Body of pancreas (tissue), 4 donors: ENCODE measurements around the gene SLC35A1. TPM values are rescaled to one million over a fixed set of nuclear protein-coding genes. Genes with fewer than 3 reads are reported as not detected.

Source experiments
- ATAC-seq: fragments of 150-250 bp; one replicate; pipeline ENCODE4 v1.9.1; 2016
- DNase-seq, 4 donors: peaks; one replicate each; pipeline ENCODE4 v3.0.0-alpha.2; 2019
- H3K27ac ChIP-seq, 4 donors: fragments of 200-600 bp; sonication (generic); 1 replicate in 3 of 4; 2 replicates in 1 of 4; pipeline versions ENCODE4 v1.5.1 to v1.6.1; 2016 to 2019; ENCODE audit warnings: mild to moderate bottlenecking in 1 of 4, mixed read lengths in 1 of 4, moderate library complexity in 1 of 4
- H3K27me3 ChIP-seq, 2 donors: fragments of 200-600 bp; sonication (generic); one replicate each; pipeline ENCODE4 v1.6.0; 2016; ENCODE audit warnings: mild to moderate bottlenecking in 1 of 2
- H3K36me3 ChIP-seq, 2 donors: fragments of 200-600 bp; sonication (generic); replicated peaks in 1 of 2; 2 replicates each; pipeline ENCODE4 v1.5.1; 2016; ENCODE audit warnings: low read depth in 2 of 2; ENCODE audit not compliant: insufficient read depth in 1 of 2
- H3K4me1 ChIP-seq: fragments of 200-600 bp; sonication (generic); one replicate; pipeline ENCODE4 v1.6.0; 2016
- H3K4me3 ChIP-seq, 2 donors: fragments of 200-600 bp; sonication (generic); 1 replicate in 1 of 2; 2 replicates in 1 of 2; pipeline ENCODE4 v1.5.1; 2016 to 2019
- H3K9me3 ChIP-seq, 3 donors: fragments of 200-600 bp; sonication (generic); 1 replicate in 2 of 3; 2 replicates in 1 of 3; pipeline ENCODE4 v1.5.1; 2016
- POLR2A ChIP-seq, 3 donors: fragments of 450-650 bp; IDR thresholded peaks; one replicate each; pipeline ENCODE4 v1.6.1; 2016; ENCODE audit warnings: antibody characterized with exemption in 3 of 3, mild to moderate bottlenecking in 2 of 3
- WGBS, 2 donors: methylation state at CpG; one replicate each; pipeline ENCODE4 v1.1.5; 2017; 5-methylcytosine and 5-hydroxymethylcytosine counted together
- intact Hi-C: fragments of 100-400 bp; cut with DNase I; formaldehyde crosslinking; loops from one replicate; pipeline ENCODE4 v1.15.1; 2023
- total RNA-seq, 2 donors: library from RNA; depleted of rRNA; stranded (reverse); fragments of >200 nt; gene quantifications; one replicate each; pipeline ENCODE4 v1.1.0, GENCODE V29; 2016
- TF ChIP-seq, protein P1 (sequence below), 7 experiments: fragments of 450-650 bp in 4 of 7; fragments of 200-600 bp in 3 of 7; sonication (generic) in 3 of 7; IDR thresholded peaks; one replicate each; pipeline ENCODE4 v1.5.1; 2016 to 2019; ENCODE audit warnings: antibody characterized with exemption in 7 of 7

Gene SLC35A1
- total RNA-seq, result 10 to 100 TPM in 1 of 2 donors, 1 to 10 TPM in 1; 6.9 to 16.1 TPM

GRCh38 chr6:87472525-87473418 is at the start of gene SLC35A1:
Gene SLC35A1 (plus strand): TSS chr6:87472974. CDS start chr6:87473004, 30 bp downstream.
- peak; percentile 65 to 88 (median 84) for TF ChIP-seq POLR2A (IDR thresholded peaks at IDR 0.05)
- TF ChIP-seq, protein P1, sequence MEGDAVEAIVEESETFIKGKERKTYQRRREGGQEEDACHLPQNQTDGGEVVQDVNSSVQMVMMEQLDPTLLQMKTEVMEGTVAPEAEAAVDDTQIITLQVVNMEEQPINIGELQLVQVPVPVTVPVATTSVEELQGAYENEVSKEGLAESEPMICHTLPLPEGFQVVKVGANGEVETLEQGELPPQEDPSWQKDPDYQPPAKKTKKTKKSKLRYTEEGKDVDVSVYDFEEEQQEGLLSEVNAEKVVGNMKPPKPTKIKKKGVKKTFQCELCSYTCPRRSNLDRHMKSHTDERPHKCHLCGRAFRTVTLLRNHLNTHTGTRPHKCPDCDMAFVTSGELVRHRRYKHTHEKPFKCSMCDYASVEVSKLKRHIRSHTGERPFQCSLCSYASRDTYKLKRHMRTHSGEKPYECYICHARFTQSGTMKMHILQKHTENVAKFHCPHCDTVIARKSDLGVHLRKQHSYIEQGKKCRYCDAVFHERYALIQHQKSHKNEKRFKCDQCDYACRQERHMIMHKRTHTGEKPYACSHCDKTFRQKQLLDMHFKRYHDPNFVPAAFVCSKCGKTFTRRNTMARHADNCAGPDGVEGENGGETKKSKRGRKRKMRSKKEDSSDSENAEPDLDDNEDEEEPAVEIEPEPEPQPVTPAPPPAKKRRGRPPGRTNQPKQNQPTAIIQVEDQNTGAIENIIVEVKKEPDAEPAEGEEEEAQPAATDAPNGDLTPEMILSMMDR (IDR thresholded peaks at IDR 0.05), result peak in 6 of 7 experiments; percentile 20 to 41 (median 36)
- WGBS, 2 donors, result 0 to 1% methylated on average over 10 to 60 of the region's 70 CpGs
- Histone ChIP-seq H3K4me1 (peaks cover 10% of the 10 kb centered on the region), H3K27ac (peak within 1 kb of the TSS; percentile 89 to 97 (median 93)), H3K9me3 (no peaks in the 10 kb centered on the region), H3K36me3 (no peaks in the 10 kb centered on the region), H3K27me3 (no peaks in the 10 kb centered on the region), H3K4me3 (peak within 1 kb of the TSS; percentile 53 to 87)
- intact Hi-C loops, result no loop called here
- peak; percentile 94 for ATAC-seq
- DNase-seq, result peak; percentile 78 to 85 (median 82)

DNA sequence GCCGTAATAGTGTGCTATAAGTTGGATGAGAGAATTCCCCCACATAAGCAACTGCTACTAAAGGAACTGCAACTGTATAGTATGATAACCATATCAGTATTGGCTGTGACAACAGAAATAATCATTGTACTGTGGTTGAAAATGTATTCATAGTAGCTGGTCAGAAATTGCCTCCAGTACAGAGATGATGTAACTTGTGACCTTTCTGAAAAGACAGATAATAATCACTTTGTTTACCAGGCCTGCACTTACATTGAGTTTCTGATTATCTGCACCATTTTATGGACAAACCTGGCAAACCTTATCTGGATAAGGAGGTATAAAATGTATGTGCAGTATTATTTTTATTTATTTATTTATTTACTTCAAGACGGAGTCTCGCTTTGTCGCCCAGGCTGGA is 46.0 kb upstream of the SLC35A1 start:
- Histone ChIP-seq H3K27me3 (no peaks in the 10 kb centered on the region), H3K4me3 (no peak overlapping the region), H3K4me1 (no peaks in the 10 kb centered on the region), H3K27ac (no peak overlapping the region), H3K36me3 (no peaks in the 10 kb centered on the region), H3K9me3 (no peaks in the 10 kb centered on the region)
- ATAC-seq (no peak), DNase-seq (no peak)
- WGBS, 2 donors, result 92% methylated on average over 4 of the region's 4 CpGs
- intact Hi-C loops, result no loop called here
- TF ChIP-seq, protein P1 (IDR thresholded peaks at IDR 0.05), result no peak
- no peak for TF ChIP-seq POLR2A (IDR thresholded peaks at IDR 0.05)

- Histone ChIP-seq H3K4me3 (no peak overlapping the region), H3K9me3 (no peaks in the 10 kb centered on the region), H3K27ac (no peak overlapping the region), H3K4me1 (no peaks in the 10 kb centered on the region), H3K36me3 (no peaks in the 10 kb centered on the region), H3K27me3 (no peaks in the 10 kb centered on the region)
- no peak for ATAC-seq
- no peak for TF ChIP-seq POLR2A (IDR thresholded peaks at IDR 0.05)
- TF ChIP-seq, protein P1 (IDR thresholded peaks at IDR 0.05), result no peak
- intact Hi-C loops, result no loop called here
- 61 to 66% methylated on average over 3 of the region's 3 CpGs for WGBS, 2 donors
- DNase-seq, result no peak
These were observed 42.3 kb upstream of the SLC35A1 start for GRCh38 chr6:87430499-87430898.

GRCh38 chr6:87431263-87431662 is 41.5 kb upstream of the SLC35A1 start:
- H3K4me1 ChIP-seq, result no peaks in the 10 kb centered on the region
- no peaks in the 10 kb centered on the region for H3K27me3 ChIP-seq
- WGBS, 2 donors, result 73 to 74% methylated on average over 5 of the region's 5 CpGs
- ATAC-seq, result no peak
- DNase-seq, result no peak
- H3K27ac ChIP-seq, result no peak overlapping the region
- no peak for TF ChIP-seq POLR2A (IDR thresholded peaks at IDR 0.05)
- TF ChIP-seq, protein P1 (IDR thresholded peaks at IDR 0.05), result no peak
- intact Hi-C loops, result no loop called here
- no peaks in the 10 kb centered on the region for H3K9me3 ChIP-seq
- H3K36me3 ChIP-seq, result no peaks in the 10 kb centered on the region
- H3K4me3 ChIP-seq, result no peak overlapping the region
